ENCODE results near the gene ELK4. TPM values are rescaled to one million over a fixed set of nuclear protein-coding genes. Genes with fewer than 3 reads are reported as not detected.

Gene ELK4
- total and polyA plus RNA-seq, 2 donors (not counting 1 experiment from before 2014, with no cell fraction given): 11.7 to 11.8 TPM

GRCh38 chr1:205595435-205595834 is 36.4 kb downstream of the ELK4 start:
- Histone ChIP-seq H3K4me1 (ENCODE audit: control insufficient read depth, extremely low read depth, insufficient read depth, low read length) (peaks cover 15% of the 10 kb centered on the region), H3K36me3 (ENCODE audit: control insufficient read depth, insufficient read depth, low read length) (no peaks in the 10 kb centered on the region), H3K4me3 (replicated peaks in 1 of 4; ENCODE audit: control extremely low read depth in 1 of 4, insufficient read depth in 1 of 4, low read depth in 3 of 4, low read length in 4 of 4) (no peak overlapping the region), H4K20me1 (ENCODE audit: control insufficient read depth, extremely low read depth, insufficient read depth, low read length) (no peaks in the 10 kb centered on the region), H3K27ac (ENCODE audit: insufficient read depth, low read length) (no peak overlapping the region), H3K9me3 (ENCODE audit: control insufficient read depth, insufficient read depth, low read depth, low read length) (no peaks in the 10 kb centered on the region), H3K27me3 (ENCODE audit: control insufficient read depth, insufficient read depth, low read length) (no peaks in the 10 kb centered on the region), H3K9ac (ENCODE audit: insufficient read depth, low read length) (no peak overlapping the region), H2AFZ (ENCODE audit: low read length) (no peak overlapping the region), H3K4me2 (ENCODE audit: extremely low read depth, insufficient read depth, low read length) (no peak overlapping the region), H3K79me2 (ENCODE audit: control insufficient read depth, insufficient read depth, low read length) (no peaks in the 10 kb centered on the region)
- no peak for DNase-seq (ENCODE audit: low read depth in 2 of 2)
- TF ChIP-seq EZH2 (IDR thresholded peaks at IDR 0.05; ENCODE audit: low read length, missing control alignments) (no peak), CTCF (conservative IDR thresholded peaks at IDR 0.05 in 1 of 2, IDR thresholded peaks at IDR 0.05 in 1 of 2; ENCODE audit: low read depth in 1 of 2, low read length in 2 of 2) (no peak)

- no peak for DNase-seq (ENCODE audit: low read depth in 2 of 2)
- no peak for TF ChIP-seq EZH2 (IDR thresholded peaks at IDR 0.05; ENCODE audit: low read length, missing control alignments)
- TF ChIP-seq CTCF (conservative IDR thresholded peaks at IDR 0.05 in 1 of 2, IDR thresholded peaks at IDR 0.05 in 1 of 2; ENCODE audit: low read depth in 1 of 2, low read length in 2 of 2): no peak
- Histone ChIP-seq H3K27me3 (ENCODE audit: control insufficient read depth, insufficient read depth, low read length) (no peaks in the 10 kb centered on the region), H3K27ac (ENCODE audit: insufficient read depth, low read length) (no peak overlapping the region), H3K36me3 (ENCODE audit: control insufficient read depth, insufficient read depth, low read length) (no peaks in the 10 kb centered on the region), H4K20me1 (ENCODE audit: control insufficient read depth, extremely low read depth, insufficient read depth, low read length) (no peaks in the 10 kb centered on the region), H3K4me3 (replicated peaks in 1 of 4; ENCODE audit: control extremely low read depth in 1 of 4, insufficient read depth in 1 of 4, low read depth in 3 of 4, low read length in 4 of 4) (no peak overlapping the region), H3K9me3 (ENCODE audit: control insufficient read depth, insufficient read depth, low read depth, low read length) (no peaks in the 10 kb centered on the region), H3K4me2 (ENCODE audit: extremely low read depth, insufficient read depth, low read length) (no peak overlapping the region), H2AFZ (ENCODE audit: low read length) (no peak overlapping the region), H3K9ac (ENCODE audit: insufficient read depth, low read length) (no peak overlapping the region), H3K4me1 (ENCODE audit: control insufficient read depth, extremely low read depth, insufficient read depth, low read length) (peaks cover 10% of the 10 kb centered on the region), H3K79me2 (ENCODE audit: control insufficient read depth, insufficient read depth, low read length) (no peaks in the 10 kb centered on the region)
These were observed 37.0 kb downstream of the ELK4 start for GRCh38 chr1:205594846-205595245.

GRCh38 chr1:205593967-205594366 is 37.8 kb downstream of the ELK4 start:
- Histone ChIP-seq H3K27me3 (ENCODE audit: control insufficient read depth, insufficient read depth, low read length) (no peaks in the 10 kb centered on the region), H3K4me2 (ENCODE audit: extremely low read depth, insufficient read depth, low read length) (no peak overlapping the region), H3K4me1 (ENCODE audit: control insufficient read depth, extremely low read depth, insufficient read depth, low read length) (peaks cover 6% of the 10 kb centered on the region), H3K9ac (ENCODE audit: insufficient read depth, low read length) (no peak overlapping the region), H3K36me3 (ENCODE audit: control insufficient read depth, insufficient read depth, low read length) (no peaks in the 10 kb centered on the region), H3K9me3 (ENCODE audit: control insufficient read depth, insufficient read depth, low read depth, low read length) (no peaks in the 10 kb centered on the region), H3K4me3 (replicated peaks in 1 of 4; ENCODE audit: control extremely low read depth in 1 of 4, insufficient read depth in 1 of 4, low read depth in 3 of 4, low read length in 4 of 4) (no peak overlapping the region), H2AFZ (ENCODE audit: low read length) (no peak overlapping the region), H3K27ac (ENCODE audit: insufficient read depth, low read length) (no peak overlapping the region), H4K20me1 (ENCODE audit: control insufficient read depth, extremely low read depth, insufficient read depth, low read length) (no peaks in the 10 kb centered on the region), H3K79me2 (ENCODE audit: control insufficient read depth, insufficient read depth, low read length) (no peaks in the 10 kb centered on the region)
- DNase-seq (ENCODE audit: low read depth in 2 of 2): no peak
- TF ChIP-seq EZH2 (IDR thresholded peaks at IDR 0.05; ENCODE audit: low read length, missing control alignments): no peak
- no peak for TF ChIP-seq CTCF (conservative IDR thresholded peaks at IDR 0.05 in 1 of 2, IDR thresholded peaks at IDR 0.05 in 1 of 2; ENCODE audit: low read depth in 1 of 2, low read length in 2 of 2)
